Keratinocyte (primary cell): ENCODE data around the gene SLCO3A1. TPM values are rescaled to one million over a fixed set of nuclear protein-coding genes. Genes with fewer than 3 reads are reported as not detected.
A peak's percentile ranks its signal among the peaks of the same experiment; 100 is the strongest.

Experiments used
- DNase-seq: peaks from one replicate; pipeline ENCODE4 v3.0.0-alpha.2; 2011; ENCODE audit warnings: low read depth, missing footprints, low spot score
- FAIRE-seq: peaks from 2 replicates; lab custom pipeline; 2011; peaks lifted over from hg19 to GRCh38; lab: Jason Lieb, UNC
- H2AFZ ChIP-seq: 2 replicates; pipeline ENCODE4 v1.6.0; 2012; ENCODE audit warnings: low read length, control low read depth, inconsistent platforms; ENCODE audit not compliant: control insufficient read depth
- H3K27ac ChIP-seq: 2 replicates; pipeline ENCODE4 v1.5.1; 2011; ENCODE audit warnings: low read length; ENCODE audit not compliant: control insufficient read depth, insufficient read depth
- H3K27me3 ChIP-seq: 3 replicates; pipeline ENCODE4 v1.6.0; 2011; ENCODE audit warnings: low read length; ENCODE audit not compliant: control insufficient read depth, insufficient read depth; ENCODE audit errors: extremely low read depth
- H3K36me3 ChIP-seq, 2 experiments: 2 replicates in 1 of 2; 3 replicates in 1 of 2; pipeline ENCODE4 v1.5.1; 2011; ENCODE audit warnings: low read length in 2 of 2, mild to moderate bottlenecking in 1 of 2; ENCODE audit not compliant: control insufficient read depth in 2 of 2, insufficient read depth in 2 of 2; ENCODE audit errors: extremely low read depth in 1 of 2
- H3K4me1 ChIP-seq: 3 replicates; pipeline ENCODE4 v1.5.1; 2011; ENCODE audit warnings: low read length; ENCODE audit not compliant: control insufficient read depth, insufficient read depth; ENCODE audit errors: extremely low read depth
- H3K4me2 ChIP-seq: 3 replicates; pipeline ENCODE4 v1.6.0; 2011; ENCODE audit warnings: low read depth, low read length; ENCODE audit not compliant: control insufficient read depth, insufficient read depth; ENCODE audit errors: extremely low read depth
- H3K4me3 ChIP-seq, 3 experiments: fragments of 200-600 bp in 1 of 3; sonication (generic) in 1 of 3; 2 replicates in 2 of 3; 3 replicates in 1 of 3; pipeline ENCODE4 v1.5.1; 2011 to 2016; ENCODE audit warnings: low read length in 3 of 3, mild to moderate bottlenecking in 3 of 3, control low read depth in 2 of 3, inconsistent platforms in 1 of 3, low read depth in 1 of 3, mixed read lengths in 1 of 3, mixed run types in 1 of 3, moderate library complexity in 1 of 3; ENCODE audit not compliant: control insufficient read depth in 2 of 3, insufficient read depth in 2 of 3; ENCODE audit errors: extremely low read depth in 1 of 3
- H3K79me2 ChIP-seq: 2 replicates; pipeline ENCODE4 v1.6.0; 2012; ENCODE audit warnings: low read length; ENCODE audit not compliant: control insufficient read depth, insufficient read depth
- H3K9ac ChIP-seq: 3 replicates; pipeline ENCODE4 v1.6.0; 2011; ENCODE audit warnings: low read length; ENCODE audit not compliant: control insufficient read depth, insufficient read depth; ENCODE audit errors: extremely low read depth
- H3K9me1 ChIP-seq: 3 replicates; pipeline ENCODE4 v1.6.0; 2011; ENCODE audit warnings: low read length; ENCODE audit not compliant: control insufficient read depth, insufficient read depth; ENCODE audit errors: extremely low read depth
- H3K9me3 ChIP-seq: 2 replicates; pipeline ENCODE4 v1.5.1; 2012; ENCODE audit warnings: low read depth, low read length; ENCODE audit not compliant: control insufficient read depth
- H4K20me1 ChIP-seq: 3 replicates; pipeline ENCODE4 v1.6.0; 2011; ENCODE audit warnings: low read length; ENCODE audit not compliant: control insufficient read depth, insufficient read depth; ENCODE audit errors: extremely low read depth
- EZH2 ChIP-seq: IDR thresholded peaks from one replicate; pipeline ENCODE4 v1.6.1; 2012; ENCODE audit warnings: inconsistent platforms, mild to moderate bottlenecking, low read length, moderate library complexity
- dilution Hi-C: fragments of 300-500 bp; cut with MboI; formaldehyde crosslinking; loops from one replicate; pipeline ENCODE4 v1.7.0; 2020; ENCODE audit warnings: low sequenced_read_pairs; ENCODE audit not compliant: extremely low pct_ligation_motif_present
- polyA plus RNA-seq, 5 experiments: library from polyadenylated mRNA; depleted of rRNA in 3 of 5; stranded (reverse) in 3 of 5; stranded (forward) in 1 of 5; unstranded in 1 of 5; fragments of >200 nt; gene quantifications; 1 replicate in 1 of 5; 2 replicates in 3 of 5; 3 replicates in 1 of 5; pipeline versions ENCODE4 v1.2.1 to v1.2.3, GENCODE V29; 2011 to 2012; ENCODE audit warnings: missing spikeins in 2 of 5, low read depth in 1 of 5, low replicate concordance in 1 of 5
- TF ChIP-seq, protein P1 (sequence below), 3 experiments: IDR thresholded peaks in 1 of 3; conservative IDR thresholded peaks in 1 of 3; optimal IDR thresholded peaks in 1 of 3; 2 replicates in 2 of 3; 3 replicates in 1 of 3; pipeline versions ENCODE3 to v1.5.1; 2011; ENCODE audit warnings: low read length in 3 of 3, mild to moderate bottlenecking in 3 of 3, moderate library complexity in 2 of 3, control low read depth in 1 of 3, inconsistent platforms in 1 of 3; ENCODE audit not compliant: insufficient read depth in 2 of 3; ENCODE audit errors: extremely low read depth in 1 of 3

The SLCO3A1 gene
- polyA plus RNA-seq, 1 donor (not counting 4 experiments of a cell fraction or from before 2014, with no cell fraction given), result 21.3 TPM

DNA sequence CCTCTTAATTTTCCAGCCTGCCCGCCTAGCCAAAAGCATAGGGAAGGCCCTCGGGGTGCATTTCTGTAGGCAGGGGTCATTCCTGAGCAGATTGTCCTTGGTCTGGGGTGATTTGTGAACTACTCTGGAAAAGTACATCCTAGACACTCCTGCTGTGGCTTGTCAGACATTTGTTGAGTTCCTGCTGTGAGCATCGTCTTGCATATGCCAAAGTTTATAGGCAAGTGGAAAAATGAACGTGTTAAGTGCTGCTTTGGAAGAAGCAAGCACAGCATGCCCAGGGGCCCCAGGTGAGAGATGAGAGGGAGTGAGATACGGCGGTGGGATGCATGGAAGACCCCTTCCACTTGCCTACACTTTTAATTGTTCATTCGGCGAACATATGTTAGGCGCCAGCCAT, 302.4 kb downstream of the SLCO3A1 start:
- no peaks in the 10 kb centered on the region for H4K20me1 ChIP-seq
- no peak overlapping the region for H2AFZ ChIP-seq
- no peaks in the 10 kb centered on the region for H3K79me2 ChIP-seq
- H3K4me3 ChIP-seq, result no peak overlapping the region
- no peaks in the 10 kb centered on the region for H3K27me3 ChIP-seq
- TF ChIP-seq, protein P1, sequence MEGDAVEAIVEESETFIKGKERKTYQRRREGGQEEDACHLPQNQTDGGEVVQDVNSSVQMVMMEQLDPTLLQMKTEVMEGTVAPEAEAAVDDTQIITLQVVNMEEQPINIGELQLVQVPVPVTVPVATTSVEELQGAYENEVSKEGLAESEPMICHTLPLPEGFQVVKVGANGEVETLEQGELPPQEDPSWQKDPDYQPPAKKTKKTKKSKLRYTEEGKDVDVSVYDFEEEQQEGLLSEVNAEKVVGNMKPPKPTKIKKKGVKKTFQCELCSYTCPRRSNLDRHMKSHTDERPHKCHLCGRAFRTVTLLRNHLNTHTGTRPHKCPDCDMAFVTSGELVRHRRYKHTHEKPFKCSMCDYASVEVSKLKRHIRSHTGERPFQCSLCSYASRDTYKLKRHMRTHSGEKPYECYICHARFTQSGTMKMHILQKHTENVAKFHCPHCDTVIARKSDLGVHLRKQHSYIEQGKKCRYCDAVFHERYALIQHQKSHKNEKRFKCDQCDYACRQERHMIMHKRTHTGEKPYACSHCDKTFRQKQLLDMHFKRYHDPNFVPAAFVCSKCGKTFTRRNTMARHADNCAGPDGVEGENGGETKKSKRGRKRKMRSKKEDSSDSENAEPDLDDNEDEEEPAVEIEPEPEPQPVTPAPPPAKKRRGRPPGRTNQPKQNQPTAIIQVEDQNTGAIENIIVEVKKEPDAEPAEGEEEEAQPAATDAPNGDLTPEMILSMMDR (optimal IDR thresholded peaks at IDR 0.05 in 1 of 3, IDR thresholded peaks at IDR 0.05 in 1 of 3, conservative IDR thresholded peaks at IDR 0.05 in 1 of 3; ENCODE audit: extremely low read depth in 1 of 3, insufficient read depth in 2 of 3, low read length in 3 of 3), result no peak
- TF ChIP-seq EZH2, result no peak
- H3K27ac ChIP-seq, result no peak overlapping the region
- no peak for DNase-seq
- no peaks in the 10 kb centered on the region for H3K9me1 ChIP-seq
- dilution Hi-C loops, result no loop called here
- peaks cover 0 to 5% of the 10 kb centered on the region in 2 experiments for H3K36me3 ChIP-seq
- FAIRE-seq, result no peak
- no peak overlapping the region for H3K4me2 ChIP-seq
- peaks cover 14% of the 10 kb centered on the region for H3K4me1 ChIP-seq
- H3K9ac ChIP-seq, result no peak overlapping the region
- H3K9me3 ChIP-seq, result no peaks in the 10 kb centered on the region

DNA sequence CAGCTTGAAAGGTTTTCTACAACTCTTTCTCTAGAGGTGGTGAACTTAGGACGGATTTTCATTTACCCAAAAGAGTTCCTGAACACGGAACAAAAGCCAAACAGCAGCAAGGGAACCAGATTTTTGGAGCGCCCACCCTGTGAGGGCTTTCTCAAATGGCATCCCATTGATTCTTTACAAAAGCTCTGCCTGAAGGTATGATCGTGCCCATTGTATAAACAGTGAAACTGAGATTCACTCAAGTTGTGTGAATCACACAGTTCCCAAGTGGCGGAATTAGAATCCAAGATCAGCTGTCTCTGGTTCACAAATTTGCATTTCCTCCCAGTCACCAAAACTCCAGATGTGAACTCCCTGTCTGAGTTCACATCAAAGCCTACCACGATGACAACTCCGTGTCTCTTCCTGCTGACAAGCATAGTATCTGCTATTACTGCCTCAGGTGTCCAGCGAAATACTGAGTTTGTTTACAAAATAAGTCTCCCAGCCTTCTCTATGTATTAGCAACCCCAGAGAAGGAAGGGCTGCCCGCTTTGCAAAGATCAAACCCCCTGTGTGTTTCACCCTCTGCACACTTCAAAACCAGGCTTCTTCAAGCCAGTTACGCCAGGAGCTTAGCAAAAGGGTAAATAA, 304.3 kb downstream of the SLCO3A1 start:
- Histone ChIP-seq H3K36me3 (peaks cover 0 to 3% of the 10 kb centered on the region in 2 experiments), H3K4me1 (peaks cover 14% of the 10 kb centered on the region), H3K27me3 (no peaks in the 10 kb centered on the region), H3K9ac (no peak overlapping the region), H3K27ac (peak overlapping the region; percentile 61), H4K20me1 (no peaks in the 10 kb centered on the region), H3K4me2 (peak overlapping the region; percentile 61), H3K4me3 (no peak overlapping the region), H2AFZ (no peak overlapping the region), H3K9me3 (no peaks in the 10 kb centered on the region), H3K79me2 (no peaks in the 10 kb centered on the region), H3K9me1 (no peaks in the 10 kb centered on the region)
- TF ChIP-seq, protein P1 (optimal IDR thresholded peaks at IDR 0.05 in 1 of 3, IDR thresholded peaks at IDR 0.05 in 1 of 3, conservative IDR thresholded peaks at IDR 0.05 in 1 of 3; ENCODE audit: extremely low read depth in 1 of 3, insufficient read depth in 2 of 3, low read length in 3 of 3), result no peak
- no peak for TF ChIP-seq EZH2
- FAIRE-seq (no peak), DNase-seq (no peak)
- dilution Hi-C loops, result no loop called here
